Muscle of leg (tissue), 11 donors: ENCODE results near the gene RANBP10. TPM values are rescaled to one million over a fixed set of nuclear protein-coding genes. Genes with fewer than 3 reads are reported as not detected.

Experiments
- DNase-seq: peaks from one replicate; pipeline ENCODE4 v3.0.0; 2013
- H3K27ac ChIP-seq: one replicate; pipeline ENCODE4 v1.5.1; 2013; ENCODE audit warnings: mild to moderate bottlenecking, low read length, control low read depth
- H3K27me3 ChIP-seq: one replicate; pipeline ENCODE4 v1.6.1; 2013; ENCODE audit warnings: low read length; ENCODE audit not compliant: control insufficient read depth, insufficient read depth
- H3K36me3 ChIP-seq: one replicate; pipeline ENCODE4 v1.6.1; 2013; ENCODE audit warnings: low read length; ENCODE audit not compliant: control insufficient read depth, insufficient read depth
- H3K4me1 ChIP-seq: one replicate; pipeline ENCODE4 v1.6.1; 2013; ENCODE audit warnings: low read length; ENCODE audit not compliant: control insufficient read depth, insufficient read depth
- H3K4me3 ChIP-seq: one replicate; pipeline ENCODE4 v1.5.1; 2013; ENCODE audit warnings: low read length, control low read depth
- H3K9me3 ChIP-seq: replicated peaks from 2 replicates; pipeline ENCODE4 v1.6.1; 2013; ENCODE audit warnings: low read depth, low read length; ENCODE audit not compliant: control insufficient read depth
- WGBS: methylation state at CpG from one replicate; pipeline ENCODE4 v1.1.5; 2013; ENCODE audit warnings: missing lambda C conversion rate; ENCODE audit not compliant: insufficient coverage; 5-methylcytosine and 5-hydroxymethylcytosine counted together
- polyA plus RNA-seq, 8 donors: library from polyadenylated mRNA; unstranded; fragments of 120-200 nt; gene quantifications; one replicate each; pipeline versions ENCODE4 v1.2.1 to v1.2.3, GENCODE V29; 2013; ENCODE audit warnings: inconsistent platforms in 1 of 8, low replicate concordance in 1 of 8; ENCODE audit not compliant: insufficient read length in 8 of 8, insufficient read depth in 1 of 8
- total RNA-seq: library from RNA; stranded (reverse); fragments of 120-200 nt; gene quantifications from one replicate; pipeline ENCODE4 v1.2.4, GENCODE V29; 2013

Gene RANBP10
- total and polyA plus RNA-seq, 9 donors, result 7.1 to 24.1 (median 20.0) TPM

DNA sequence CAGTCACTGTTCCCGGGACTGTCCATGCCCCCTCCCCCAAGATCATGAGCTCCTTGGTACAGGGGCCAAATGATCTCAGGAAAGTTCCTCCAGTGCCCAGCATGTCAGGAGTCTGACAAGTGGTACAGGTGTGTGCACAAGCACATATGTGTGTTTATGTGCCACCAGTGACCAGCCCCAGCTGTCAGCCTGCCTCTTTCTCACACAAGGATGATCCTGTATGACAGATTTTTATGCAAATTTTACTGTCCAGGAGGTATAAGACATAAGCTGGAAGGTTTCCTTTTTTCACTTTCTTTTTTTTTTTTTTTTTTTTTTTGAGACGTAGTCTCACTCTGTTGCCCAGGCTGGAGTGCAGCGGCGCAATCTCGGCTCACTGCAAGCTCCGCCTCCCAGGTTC, 55.9 kb downstream of the RANBP10 start:
- Histone ChIP-seq H3K9me3 (no peaks in the 10 kb centered on the region), H3K27ac (no peak overlapping the region), H3K36me3 (peaks cover 13% of the 10 kb centered on the region), H3K4me1 (no peaks in the 10 kb centered on the region), H3K27me3 (no peaks in the 10 kb centered on the region), H3K4me3 (no peak overlapping the region)
- WGBS, result no CpG with 5 or more reads among the region's 6 CpGs
- no peak for DNase-seq

GRCh38 chr16:67749436-67750078, 56.8 kb downstream of the RANBP10 start:
- Histone ChIP-seq H3K27ac (no peak overlapping the region), H3K4me3 (no peak overlapping the region), H3K36me3 (peaks cover 13% of the 10 kb centered on the region), H3K9me3 (no peaks in the 10 kb centered on the region), H3K4me1 (no peaks in the 10 kb centered on the region), H3K27me3 (no peaks in the 10 kb centered on the region)
- no peak for DNase-seq
- 100% methylated on average over 1 of the region's 3 CpGs for WGBS

GRCh38 chr16:67748834-67749233, 57.5 kb downstream of the RANBP10 start:
- Histone ChIP-seq H3K4me1 (no peaks in the 10 kb centered on the region), H3K4me3 (no peak overlapping the region), H3K9me3 (no peaks in the 10 kb centered on the region), H3K36me3 (peaks cover 16% of the 10 kb centered on the region), H3K27ac (no peak overlapping the region), H3K27me3 (no peaks in the 10 kb centered on the region)
- no peak for DNase-seq
- WGBS, result 86% methylated on average over 3 of the region's 3 CpGs

- Histone ChIP-seq H3K4me1 (no peaks in the 10 kb centered on the region), H3K27ac (no peak overlapping the region), H3K4me3 (no peak overlapping the region), H3K27me3 (no peaks in the 10 kb centered on the region), H3K9me3 (no peaks in the 10 kb centered on the region), H3K36me3 (peaks cover 25% of the 10 kb centered on the region)
- DNase-seq, result no peak
These were observed 59.5 kb downstream of the RANBP10 start for GRCh38 chr16:67746846-67747245.

GRCh38 chr16:67741118-67741517, 65.2 kb downstream of the RANBP10 start:
- H3K4me1 ChIP-seq, result no peaks in the 10 kb centered on the region
- no peak for DNase-seq
- no peaks in the 10 kb centered on the region for H3K27me3 ChIP-seq
- H3K36me3 ChIP-seq, result peaks cover 40% of the 10 kb centered on the region
- H3K4me3 ChIP-seq, result no peak overlapping the region
- H3K9me3 ChIP-seq, result no peaks in the 10 kb centered on the region
- 84% methylated on average over 3 of the region's 4 CpGs for WGBS
- H3K27ac ChIP-seq, result no peak overlapping the region

GRCh38 chr16:67740391-67740790, 66.0 kb downstream of the RANBP10 start:
- Histone ChIP-seq H3K27ac (no peak overlapping the region), H3K4me1 (no peaks in the 10 kb centered on the region), H3K4me3 (no peak overlapping the region), H3K9me3 (no peaks in the 10 kb centered on the region), H3K27me3 (no peaks in the 10 kb centered on the region), H3K36me3 (peaks cover 40% of the 10 kb centered on the region)
- 100% methylated on average over 2 of the region's 3 CpGs for WGBS
- DNase-seq, result no peak

DNA sequence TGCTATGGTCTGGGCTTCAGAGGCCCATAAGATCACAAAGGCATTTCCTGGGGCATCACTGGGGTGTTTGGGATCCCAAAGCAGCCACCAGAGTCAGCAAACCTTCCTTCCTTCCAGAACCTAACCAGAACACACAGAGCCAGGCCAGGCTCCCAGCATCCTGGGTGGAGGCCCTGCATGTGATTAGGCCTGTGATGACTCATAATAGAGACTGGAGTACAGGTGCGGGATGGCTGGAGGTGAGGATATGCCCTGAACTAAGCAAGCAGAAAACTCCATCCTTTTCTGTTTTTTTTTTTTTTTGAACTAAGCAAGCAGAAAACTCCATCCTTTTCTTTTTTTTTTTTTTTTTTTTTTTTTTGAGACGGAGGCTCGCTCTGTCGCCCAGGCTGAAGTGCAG, 69.5 kb downstream of the RANBP10 start:
- no CpG with 5 or more reads among the region's 4 CpGs for WGBS
- Histone ChIP-seq H3K27me3 (no peaks in the 10 kb centered on the region), H3K36me3 (peaks cover 37% of the 10 kb centered on the region), H3K9me3 (no peaks in the 10 kb centered on the region), H3K27ac (no peak overlapping the region), H3K4me3 (no peak overlapping the region), H3K4me1 (no peaks in the 10 kb centered on the region)
- DNase-seq, result no peak

DNA sequence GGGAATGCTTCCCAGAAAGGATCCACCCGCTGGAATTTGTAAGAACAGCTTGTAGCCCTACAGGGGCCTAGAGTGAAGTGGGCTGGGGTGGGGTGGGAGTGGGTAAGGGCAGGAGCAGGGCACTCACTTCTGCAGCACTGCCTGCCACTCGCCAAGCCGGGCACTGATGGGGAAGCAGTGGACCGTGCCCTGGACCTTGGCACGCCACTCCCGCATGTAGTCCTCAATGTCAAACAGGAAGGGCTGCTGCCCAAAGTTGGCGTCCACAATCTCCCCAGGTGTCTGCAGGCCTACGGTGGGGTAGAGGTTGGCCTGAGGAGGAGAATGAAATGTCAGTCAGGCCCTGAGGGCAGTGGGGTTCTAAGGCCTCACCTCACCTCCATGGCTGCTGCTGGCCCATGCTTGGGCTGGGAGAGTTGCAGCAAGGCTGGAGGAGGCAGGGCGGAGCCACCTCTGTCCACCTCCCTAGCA, 71.6 kb downstream of the RANBP10 start:
- Histone ChIP-seq H3K36me3 (peaks cover 46% of the 10 kb centered on the region), H3K4me1 (no peaks in the 10 kb centered on the region), H3K4me3 (no peak overlapping the region), H3K27me3 (no peaks in the 10 kb centered on the region), H3K9me3 (no peaks in the 10 kb centered on the region), H3K27ac (no peak overlapping the region)
- DNase-seq, result no peak
- 86% methylated on average over 8 of the region's 9 CpGs for WGBS

DNA sequence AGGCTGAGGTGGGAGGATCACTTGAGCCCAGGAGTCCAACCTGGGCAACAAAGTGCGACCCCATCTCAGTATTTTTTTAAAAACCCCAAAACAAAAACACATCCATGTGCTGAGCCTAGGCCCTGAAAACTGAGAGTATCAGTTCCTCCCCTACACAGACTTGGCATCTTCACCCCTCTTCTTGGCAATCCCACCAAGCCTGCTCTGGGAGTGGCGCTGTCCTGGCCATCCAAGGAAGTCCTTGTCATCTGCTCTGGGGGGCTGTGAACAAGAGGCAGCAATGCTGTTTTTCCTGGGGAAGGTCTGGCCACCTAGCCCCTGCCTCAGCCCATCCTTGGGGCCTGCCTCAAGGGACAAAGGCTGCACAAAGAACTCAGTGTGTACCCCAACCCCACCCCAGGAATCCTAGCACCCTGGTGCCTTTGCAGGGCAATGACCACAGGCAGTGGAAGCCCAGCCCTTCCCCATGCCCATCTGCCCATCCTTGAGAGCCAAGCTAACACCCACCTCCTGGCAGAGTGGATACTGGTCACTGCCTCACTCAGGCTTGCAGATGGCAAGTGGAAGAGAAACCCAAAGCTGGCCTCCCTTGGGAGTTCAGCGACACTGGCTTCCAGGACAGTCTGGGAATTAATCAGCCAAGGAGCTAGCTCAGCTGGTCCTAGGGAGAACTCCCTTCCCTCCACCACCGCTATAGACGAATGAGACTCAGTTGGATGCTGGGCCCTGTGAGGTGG, 72.5 kb downstream of the RANBP10 start:
- H3K27ac ChIP-seq, result no peak overlapping the region
- H3K36me3 ChIP-seq, result peaks cover 52% of the 10 kb centered on the region
- H3K27me3 ChIP-seq, result no peaks in the 10 kb centered on the region
- no peaks in the 10 kb centered on the region for H3K9me3 ChIP-seq
- no peak for DNase-seq
- H3K4me1 ChIP-seq, result no peaks in the 10 kb centered on the region
- H3K4me3 ChIP-seq, result no peak overlapping the region
- no CpG with 5 or more reads among the region's 5 CpGs for WGBS

- H3K4me3 ChIP-seq, result no peak overlapping the region
- H3K27ac ChIP-seq, result no peak overlapping the region
- H3K4me1 ChIP-seq, result no peaks in the 10 kb centered on the region
- H3K9me3 ChIP-seq, result no peaks in the 10 kb centered on the region
- 79% methylated on average over 4 of the region's 4 CpGs for WGBS
- peaks cover 71% of the 10 kb centered on the region for H3K36me3 ChIP-seq
- H3K27me3 ChIP-seq, result no peaks in the 10 kb centered on the region
- no peak for DNase-seq
These were observed 74.6 kb downstream of the RANBP10 start for GRCh38 chr16:67731753-67732095.
